Cerebellar cortex (tissue), 1 donor: Measurements from ENCODE around the gene SPATA25.
"Not testable (repeated sequence)": the region's sequence is repeated elsewhere in the genome, so short reads cannot be mapped to it uniquely, and the experiment has no call there.

ENCODE experiments used
- DNase-seq: peaks from one replicate; pipeline ENCODE4 v3.0.0-alpha.2; 2015; ENCODE audit warnings: low spot score

The SPATA25 gene

DNA sequence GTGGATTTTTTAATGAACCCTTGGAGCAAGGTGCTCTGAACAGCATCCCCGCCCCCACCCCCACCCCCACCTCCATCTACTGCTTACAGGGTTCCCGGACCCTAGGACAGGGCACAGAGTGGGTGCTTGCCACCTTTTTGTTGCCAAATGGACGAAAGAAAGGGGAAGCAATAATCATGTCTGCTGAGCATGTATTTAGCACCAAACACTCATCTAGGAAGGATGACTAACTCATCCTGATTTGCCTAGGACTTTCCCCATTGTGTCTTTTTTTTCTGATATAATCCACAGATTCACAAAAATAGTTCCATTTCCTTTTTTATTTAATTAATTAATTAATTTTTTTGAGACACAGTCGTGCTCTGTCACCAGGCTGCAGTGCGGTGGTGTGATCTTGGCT lies 25.7 kb upstream of the SPATA25 start:
- no peak for DNase-seq

DNA sequence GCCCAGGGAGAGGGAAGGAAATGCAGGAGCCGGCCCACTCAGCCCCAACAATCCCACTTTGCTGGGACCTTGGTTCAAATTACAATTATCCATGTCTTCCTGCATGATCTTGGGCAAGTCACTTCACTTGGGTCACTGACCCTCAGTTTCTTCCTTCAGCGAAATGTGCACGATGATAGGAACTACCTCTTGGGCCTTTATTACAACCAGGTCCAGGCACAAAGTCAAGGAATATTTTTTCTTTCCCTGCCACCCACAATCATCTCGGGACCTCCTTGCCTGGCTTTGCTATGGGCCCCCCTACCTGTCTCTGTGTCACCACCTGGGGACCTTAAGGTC lies 24.9 kb upstream of the SPATA25 start:
- DNase-seq, result no peak

DNA sequence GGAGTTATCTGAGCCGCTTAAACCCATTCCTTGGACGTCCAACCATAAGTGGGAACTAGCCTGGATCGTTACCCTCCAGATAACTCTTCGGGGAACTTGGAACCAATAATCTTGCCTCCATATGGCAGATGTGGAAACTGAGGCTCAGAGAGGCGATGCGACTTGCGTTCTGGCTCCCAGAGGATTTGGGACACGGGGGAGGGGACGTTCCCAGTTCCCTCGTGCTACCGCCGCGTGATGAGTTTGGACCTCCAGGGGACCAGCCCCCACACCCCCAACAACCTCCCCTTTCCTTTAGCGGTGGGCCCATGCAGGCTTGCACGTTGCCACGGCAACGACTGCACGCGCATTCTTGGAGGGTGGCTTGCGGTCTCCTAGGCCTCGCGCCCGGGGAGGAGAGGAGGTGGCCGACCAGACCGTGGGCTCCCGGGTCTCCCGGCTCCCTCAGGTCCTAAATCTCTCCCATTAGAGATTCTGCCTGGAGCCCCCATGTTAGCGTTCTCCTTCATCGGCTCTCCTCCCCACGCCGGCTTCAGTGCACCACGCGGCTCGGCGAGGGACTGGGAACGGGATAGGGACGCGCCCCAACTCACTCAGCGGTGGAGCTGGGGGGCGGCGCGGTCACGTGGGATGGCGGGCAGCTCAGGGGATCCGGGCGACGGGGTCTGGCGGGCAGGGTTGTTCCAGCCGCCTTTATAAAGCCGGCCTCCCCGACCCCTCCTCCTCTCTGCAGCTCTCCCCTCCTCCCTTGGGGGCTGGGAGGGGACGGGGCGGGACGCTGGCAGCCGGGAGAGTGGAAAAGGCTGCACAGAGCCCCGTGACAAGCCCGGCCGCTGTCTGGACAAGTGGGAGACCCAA lies 24.3 kb upstream of the SPATA25 start, which contains the start of gene PLTP:
PLTP (minus strand) TSS at position 670 of the 858 bp plus-strand sequence. CDS start 703 bp downstream, outside the sequence.
- peak; percentile 67 for DNase-seq

DNA sequence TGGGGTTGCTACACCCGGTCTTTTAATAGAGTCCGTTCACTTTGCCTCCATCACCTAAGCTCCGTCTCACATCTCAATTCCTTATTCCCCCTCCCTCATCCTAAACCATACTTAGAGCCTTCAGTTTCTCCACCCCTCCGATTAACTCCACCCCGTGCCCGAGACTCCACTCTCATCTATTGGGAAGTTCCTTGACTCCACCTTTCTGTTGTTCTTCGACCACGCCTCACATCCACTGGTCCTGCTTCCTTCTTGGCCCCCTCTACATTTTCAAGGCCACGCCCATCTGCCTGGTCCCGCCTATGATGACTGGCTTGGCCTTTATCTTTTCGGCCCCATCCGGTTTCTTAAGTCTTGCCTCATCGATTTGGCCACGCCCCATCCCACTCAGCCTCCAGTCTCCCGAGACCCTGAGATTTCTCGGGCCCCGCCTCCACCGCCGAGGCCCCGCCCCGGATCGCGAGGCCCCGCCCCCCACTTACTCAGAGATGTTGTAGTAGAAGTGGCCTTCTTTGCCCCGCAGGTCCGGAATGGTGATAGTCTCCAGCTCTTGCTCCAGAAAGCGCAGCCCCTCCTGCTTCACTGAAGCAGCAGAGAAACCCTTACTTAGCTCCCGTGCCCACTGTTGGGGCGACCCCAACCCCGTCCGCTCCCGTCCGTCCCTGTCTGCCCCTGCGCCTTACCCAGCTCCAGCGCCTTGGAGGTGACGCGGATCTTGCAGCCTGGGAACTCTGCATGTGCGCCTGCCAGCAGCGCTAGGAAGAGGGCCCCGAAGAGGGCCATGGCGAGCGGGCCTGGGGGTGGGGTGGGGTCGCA lies 23.5 kb upstream of the SPATA25 start:
- peak; percentile 97 for DNase-seq

DNA sequence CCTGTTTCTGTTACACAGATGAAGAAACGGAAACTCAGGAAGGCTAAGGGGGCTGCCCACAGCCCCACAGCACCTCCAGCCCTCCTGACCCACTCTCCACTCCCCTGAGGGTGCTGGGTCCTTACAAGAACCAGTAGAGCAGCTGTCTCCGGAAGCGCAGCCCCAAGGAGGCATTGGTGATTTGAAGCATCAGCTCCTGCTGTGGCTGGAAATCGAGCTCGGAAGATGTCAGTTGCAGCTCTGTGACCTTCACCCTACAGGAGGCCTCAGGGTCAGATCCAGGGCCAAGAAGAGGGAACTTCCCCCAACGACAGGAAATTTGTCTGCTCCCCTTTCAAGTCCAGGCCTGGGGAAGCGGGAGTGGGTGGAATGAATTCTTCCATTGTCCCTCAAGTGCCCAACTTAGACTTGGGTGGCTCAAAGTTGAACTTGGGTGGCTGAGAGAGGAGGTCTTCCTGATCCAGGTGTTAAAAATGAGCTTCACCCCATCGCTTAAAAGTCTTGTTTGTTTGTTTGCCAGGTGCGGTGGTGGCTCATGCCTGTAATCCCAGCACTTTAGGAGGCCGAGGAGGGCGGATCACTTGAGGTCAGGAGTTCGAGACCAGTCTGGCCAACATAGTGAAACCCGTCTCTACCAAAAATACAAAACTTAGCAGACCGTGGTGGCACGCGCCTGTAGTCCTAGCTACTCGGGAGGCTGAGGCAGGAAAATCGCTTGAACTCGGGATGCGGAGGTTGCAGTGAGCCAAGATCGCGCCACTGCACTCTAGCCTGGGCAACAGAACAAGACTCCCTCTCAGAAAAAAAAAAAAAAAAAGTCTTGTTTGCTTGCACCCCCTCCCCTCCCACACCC lies 22.6 kb upstream of the SPATA25 start:
- no peak for DNase-seq

DNA sequence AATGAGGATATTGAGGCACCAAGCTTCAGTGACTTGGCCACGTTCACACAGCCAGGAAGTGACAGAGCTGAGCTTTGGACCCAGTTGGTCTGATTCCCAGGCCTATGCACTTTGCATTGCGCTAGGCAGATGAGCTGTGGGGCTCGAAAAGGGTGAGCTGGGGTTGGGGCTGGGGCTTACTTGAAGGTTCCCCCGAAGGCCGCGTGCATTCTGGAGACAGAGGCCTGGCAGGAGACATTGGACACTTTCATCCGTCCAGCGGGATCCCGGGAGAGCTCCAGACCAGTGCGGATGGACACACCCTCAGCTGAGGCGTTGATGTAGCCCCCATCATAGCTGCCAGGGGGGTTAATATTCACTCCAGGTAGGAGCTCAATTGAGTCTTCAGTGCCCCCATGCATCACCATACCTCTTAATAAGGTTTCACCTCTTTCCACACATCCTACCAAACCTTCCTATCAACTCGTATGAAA lies 21.9 kb upstream of the SPATA25 start:
- DNase-seq, result no peak

DNA sequence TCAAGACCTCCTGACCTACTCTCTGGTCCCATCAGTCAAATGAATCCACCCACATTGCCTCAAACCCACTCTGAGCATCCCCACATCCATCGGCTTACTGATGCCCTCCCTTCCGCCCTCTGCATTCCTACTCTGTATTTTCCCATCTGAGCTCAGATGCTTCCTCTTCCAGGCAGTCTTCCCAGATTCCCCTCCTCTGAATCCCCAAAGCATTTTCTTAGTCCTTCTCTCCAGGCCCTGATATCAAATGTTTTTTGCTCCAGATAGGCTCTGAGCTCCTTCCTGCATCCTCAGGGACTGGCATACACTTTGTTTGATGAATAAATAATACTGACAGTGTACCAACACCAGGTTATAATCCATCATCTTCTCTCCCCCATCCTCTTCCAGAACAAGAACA lies 20.7 kb upstream of the SPATA25 start:
- DNase-seq, result no peak

DNA sequence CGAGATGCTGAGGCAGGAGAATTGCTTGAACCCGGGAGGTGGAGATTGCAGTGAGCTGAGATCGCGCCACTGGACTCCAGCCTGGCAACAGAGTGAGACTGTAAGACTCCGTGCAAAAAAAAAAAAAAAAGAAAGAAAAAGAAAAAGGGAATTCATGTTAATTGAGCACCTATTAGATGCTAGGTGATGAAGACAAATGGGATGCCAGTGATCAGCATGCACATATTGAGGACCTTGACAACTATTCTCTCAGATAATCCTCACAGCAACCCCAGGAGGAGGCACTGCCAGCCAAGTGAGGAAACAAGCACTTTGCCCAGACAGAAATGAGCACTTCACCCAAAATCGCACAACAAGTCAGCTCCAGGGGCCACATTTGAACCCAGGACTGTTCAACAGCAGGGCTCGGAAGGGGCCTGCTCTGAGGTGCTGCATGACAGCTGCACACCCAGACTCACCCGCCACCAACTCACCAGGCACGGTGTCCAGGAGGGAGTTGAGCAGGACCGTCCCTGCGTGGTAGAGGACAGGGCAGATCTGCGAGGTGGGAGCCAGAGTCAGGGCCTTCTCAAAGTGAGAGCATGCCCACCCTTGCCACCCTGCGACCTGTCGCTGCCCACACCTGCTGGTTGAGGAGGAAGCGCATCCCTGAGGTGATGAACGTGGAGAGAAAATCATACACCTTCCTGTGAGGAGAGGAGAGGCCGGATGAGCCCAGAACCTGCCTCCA lies 20.0 kb upstream of the SPATA25 start:
- DNase-seq, result no peak

DNA sequence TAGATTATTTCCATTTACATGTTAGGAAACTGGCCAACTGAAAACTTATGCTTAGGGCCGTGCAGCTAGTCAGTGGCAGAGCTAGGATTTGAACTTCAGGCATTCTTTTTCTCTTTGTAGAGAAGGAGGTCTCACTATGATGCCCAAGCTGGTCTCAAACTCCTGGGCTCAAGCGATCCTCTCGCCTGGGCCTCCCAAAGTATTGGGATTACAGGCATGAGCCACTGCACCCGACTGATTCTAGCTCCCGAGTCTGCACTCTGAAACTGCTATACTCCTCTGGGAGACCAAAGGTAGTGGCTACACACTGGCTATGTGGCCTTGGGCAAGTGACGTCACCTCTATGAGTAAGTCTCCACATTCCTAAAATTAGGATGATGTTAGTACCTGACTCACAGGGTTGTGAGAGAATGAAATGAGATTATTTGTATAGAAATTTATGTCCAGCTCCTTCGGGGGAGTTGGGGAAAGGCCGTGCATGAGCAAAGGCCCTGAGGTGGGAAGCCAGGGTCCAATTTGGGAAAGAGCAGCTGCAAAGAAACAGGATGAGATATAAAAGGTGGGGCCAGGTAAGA lies 18.2 kb upstream of the SPATA25 start:
- no peak for DNase-seq

DNA sequence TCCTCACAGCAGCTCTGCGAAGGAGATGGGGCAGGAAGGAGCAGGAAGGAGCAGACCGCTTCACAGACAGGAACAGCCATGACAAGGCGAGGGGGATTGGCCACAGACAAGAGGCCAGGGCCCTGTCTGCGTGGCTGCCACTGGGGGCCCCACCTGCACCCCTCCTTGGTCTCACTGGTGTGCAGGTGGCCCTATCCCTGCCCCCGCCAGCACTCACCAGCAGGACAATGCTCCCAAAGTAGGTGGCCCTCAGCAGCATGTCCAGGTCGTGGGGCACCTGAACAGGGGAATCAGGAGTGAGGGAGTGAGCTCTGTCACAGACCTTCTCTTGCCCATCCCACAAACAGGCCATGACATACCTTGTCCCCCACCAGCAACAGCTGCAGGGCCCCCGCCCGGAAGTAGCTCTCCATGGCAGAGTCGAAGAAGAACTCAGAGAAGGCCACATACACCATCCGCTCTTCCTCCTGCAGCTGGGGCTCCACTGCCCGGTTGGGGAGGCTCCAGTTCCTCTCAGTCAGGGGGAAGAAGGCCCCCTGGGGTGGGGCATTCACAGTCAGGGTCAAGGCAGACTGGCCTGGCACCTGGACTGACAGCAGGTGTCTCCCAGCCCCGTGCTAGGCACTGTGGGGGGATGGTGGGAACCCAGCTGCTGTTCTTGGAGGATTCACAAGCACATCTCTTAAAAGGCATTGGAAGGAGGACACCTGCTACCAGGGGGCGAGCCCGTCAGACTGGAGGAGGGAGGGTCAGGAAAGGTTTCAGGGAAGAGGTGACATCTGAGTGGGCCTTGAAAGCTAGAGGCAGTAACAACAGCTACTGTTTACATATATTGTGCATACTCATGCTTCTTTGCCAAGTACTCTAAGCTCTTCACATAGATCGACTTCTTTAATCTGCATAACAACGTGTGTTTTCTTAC lies 17.4 kb upstream of the SPATA25 start:
- no peak for DNase-seq

DNA sequence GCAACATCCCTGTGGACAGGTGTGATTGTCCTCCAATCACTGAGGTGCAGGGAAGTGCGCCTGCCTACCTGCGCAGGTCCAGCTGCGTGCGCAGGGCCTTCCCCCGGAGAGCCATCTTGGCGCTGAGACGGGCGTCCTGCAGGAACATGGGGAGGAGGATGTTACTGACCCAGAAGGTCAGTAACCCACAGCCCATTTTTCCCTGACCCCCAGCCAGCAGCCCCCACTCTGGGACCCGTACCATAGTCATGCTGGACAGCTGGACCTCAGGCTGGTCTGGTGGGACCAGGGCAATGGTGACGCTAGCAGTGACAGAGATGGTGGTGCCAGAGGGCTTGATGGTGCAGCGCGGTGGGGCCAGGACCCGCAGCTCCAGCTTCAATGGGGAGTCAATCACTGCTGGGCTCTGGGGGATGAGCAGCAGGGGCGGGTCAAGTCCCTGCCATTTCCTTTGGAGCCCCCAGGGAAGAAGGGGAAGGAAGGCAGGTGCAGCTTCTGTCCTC lies 14.8 kb upstream of the SPATA25 start:
- no peak for DNase-seq

DNA sequence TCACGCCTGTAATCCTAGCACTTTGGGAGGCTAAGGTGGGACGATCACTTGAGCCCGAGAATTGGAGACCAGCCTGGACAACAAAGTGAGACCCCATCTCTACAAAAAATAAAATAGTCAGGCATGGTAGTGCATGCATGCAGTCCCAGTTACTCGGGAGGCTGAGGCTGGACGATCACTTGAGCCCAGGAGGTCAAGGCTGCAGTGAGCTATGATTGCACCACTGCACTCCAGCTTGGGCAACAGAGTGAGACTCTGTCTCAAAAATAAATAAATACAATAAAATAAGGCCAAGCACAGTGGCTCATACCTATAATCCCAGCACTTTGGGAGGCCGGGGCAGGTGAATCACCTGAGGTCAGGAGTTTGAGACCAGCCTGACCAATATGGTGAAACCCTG lies 13.9 kb upstream of the SPATA25 start:
- DNase-seq, result not testable (repeated sequence)

DNA sequence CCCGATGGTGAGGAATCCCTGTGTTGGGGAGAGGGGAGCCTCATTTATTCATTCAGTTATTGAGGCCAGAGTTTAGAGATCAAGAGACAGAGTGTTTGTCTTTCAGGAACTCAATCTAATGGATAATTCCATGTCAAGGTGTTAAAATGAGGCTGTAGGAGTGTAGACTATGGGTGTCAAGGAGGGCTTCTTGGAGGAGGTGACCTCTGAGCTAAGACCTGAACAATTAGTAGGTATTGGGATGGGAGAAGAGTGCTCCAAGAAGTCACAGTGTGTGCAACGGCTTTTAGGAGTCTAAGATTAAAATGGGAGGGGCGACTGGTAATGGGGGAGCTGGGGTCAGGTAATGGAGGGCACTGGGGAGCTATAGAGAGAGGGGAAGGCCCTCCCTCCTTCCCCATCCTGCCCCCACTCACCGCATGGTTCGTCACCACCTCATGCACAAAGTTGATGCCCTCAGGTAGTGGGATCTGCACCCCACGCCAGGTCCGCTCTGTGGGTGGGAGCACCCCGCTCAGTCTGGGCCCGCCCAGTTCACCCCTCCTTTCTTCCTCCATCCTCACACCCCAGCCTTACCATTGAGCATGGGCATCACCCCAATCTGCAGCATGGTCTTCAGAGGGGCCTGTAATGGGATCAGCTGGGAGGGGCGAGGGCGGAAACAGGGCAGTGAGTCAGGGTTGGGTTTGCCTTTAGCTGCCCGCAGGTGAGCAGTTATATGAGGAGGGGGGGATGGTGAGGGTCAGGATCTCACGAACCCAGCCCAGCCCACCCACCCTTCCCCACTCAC lies 11.8 kb upstream of the SPATA25 start:
- no peak for DNase-seq

DNA sequence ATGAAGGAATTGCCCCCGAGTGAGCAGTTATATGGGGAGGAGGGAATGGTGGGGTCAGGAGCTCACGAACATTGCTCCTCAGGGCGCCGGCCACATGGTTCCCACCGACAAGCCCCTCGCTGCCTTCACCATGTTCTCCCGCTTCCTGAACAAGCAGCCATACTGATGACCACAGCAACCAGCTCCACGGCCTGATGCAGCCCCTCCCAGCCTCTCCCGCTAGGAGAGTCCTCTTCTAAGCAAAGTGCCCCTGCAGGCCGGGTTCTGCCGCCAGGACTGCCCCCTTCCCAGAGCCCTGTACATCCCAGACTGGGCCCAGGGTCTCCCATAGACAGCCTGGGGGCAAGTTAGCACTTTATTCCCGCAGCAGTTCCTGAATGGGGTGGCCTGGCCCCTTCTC lies 10.9 kb upstream of the SPATA25 start:
- no peak for DNase-seq

DNA sequence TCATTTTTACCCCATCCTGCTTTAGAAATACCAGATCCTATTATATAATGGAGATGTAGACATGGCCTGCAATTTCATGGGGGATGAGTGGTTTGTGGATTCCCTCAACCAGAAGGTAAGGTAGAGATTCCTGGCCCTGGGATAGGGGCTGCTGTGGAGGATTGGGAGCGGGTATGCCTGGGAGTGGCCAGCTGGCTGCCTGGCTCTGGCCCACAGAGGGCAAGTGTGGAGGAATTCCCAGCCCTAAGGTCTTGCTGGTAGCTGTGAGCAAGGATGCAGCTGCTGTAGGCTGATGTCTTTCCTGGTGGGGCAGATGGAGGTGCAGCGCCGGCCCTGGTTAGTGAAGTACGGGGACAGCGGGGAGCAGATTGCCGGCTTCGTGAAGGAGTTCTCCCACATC lies 10.3 kb upstream of the SPATA25 start:
- no peak for DNase-seq

DNA sequence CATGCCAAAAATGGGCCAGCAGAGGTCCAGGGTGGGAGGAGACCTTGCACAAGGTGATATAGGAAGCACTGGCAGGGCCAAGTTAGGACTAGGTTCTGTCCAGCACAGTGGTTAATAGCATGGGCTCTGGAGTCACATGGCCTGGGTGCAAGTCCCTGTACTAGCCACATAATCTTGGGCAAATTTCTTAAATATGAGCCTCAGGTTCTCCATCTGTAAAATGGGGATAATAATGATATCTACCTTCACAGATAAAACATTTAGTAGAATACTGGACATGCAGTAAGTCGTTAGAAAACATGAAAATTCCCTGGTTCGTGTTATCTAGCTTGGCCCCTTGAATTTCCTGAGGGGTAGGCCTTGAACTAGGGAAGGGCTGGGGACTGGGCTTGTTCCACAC lies 9.9 kb upstream of the SPATA25 start:
- DNase-seq, result no peak

DNA sequence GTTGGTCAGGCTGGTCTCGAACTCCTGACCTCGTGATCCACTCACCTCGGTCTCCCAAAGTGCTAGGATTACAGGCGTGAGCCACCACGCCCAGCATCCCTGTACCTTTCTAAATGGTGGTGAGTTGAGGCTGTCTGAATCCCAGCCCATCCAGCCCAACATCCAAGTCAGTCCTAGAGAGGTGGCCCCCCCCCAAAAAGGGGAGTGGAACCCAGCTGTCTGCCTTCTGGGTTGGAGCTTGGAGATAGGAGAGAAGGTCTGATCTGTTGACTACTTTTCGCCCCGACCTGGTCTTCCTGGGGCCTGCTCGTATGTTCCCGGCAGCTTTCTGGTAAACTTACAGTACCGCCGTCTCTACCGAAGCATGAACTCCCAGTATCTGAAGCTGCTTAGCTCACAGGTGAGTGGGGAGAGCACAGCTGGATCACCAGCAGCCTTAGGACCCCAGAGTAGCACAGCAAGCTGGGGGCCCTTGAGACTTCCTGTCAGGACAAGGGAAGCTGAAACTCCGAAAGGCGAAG lies 9.3 kb upstream of the SPATA25 start:
- no peak for DNase-seq

DNA sequence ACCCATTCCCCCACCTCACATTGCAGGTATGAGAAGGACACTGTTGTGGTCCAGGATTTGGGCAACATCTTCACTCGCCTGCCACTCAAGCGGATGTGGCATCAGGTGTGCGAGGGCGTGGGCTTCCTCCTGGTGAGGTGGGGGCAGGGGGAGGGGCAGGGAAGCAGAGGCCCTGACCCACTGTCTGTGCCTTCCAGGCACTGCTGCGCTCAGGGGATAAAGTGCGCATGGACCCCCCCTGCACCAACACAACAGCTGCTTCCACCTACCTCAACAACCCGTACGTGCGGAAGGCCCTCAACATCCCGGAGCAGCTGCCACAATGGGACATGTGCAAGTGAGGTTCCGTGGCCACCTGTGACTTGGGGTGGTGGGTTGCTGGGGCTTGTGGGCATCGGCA lies 7.4 kb upstream of the SPATA25 start:
- DNase-seq, result no peak

DNA sequence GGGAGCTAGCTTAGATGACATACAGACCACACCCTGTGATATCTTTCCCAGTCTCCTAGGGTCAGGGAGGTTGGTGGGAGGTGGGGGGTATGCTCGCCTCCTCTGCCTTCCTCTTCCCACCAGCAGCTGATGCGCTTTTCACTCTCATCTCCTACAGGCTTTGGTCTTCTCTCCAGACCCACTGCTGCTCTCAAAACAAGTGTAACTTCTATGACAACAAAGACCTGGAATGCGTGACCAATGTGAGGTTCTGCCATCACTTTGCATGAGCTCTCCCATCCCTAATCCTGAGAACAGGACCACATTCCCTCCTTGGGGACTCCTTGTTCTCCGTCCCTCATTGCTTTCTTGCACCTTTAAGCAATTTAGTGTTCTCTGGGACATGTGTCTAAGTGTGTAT lies 6.4 kb upstream of the SPATA25 start:
- DNase-seq, result no peak
